CD4-positive, alpha-beta memory T cell (primary cell): Measurements from ENCODE around the gene UBE2Q2. TPM values are rescaled to one million over a fixed set of nuclear protein-coding genes. Genes with fewer than 3 reads are reported as not detected.
"Not testable (repeated sequence)": the region's sequence is repeated elsewhere in the genome, so short reads cannot be mapped to it uniquely, and the experiment has no call there.

Source experiments
- CTCF ChIA-PET: fragments of 350-600 bp; sonication (Branson Sonifier 250); formaldehyde crosslinking; loops from one replicate; lab custom pipeline; 2021; ENCODE audit warnings: inconsistent platforms; ENCODE audit not compliant: partially characterized antibody; lab: Charles Lee
- POLR2A ChIA-PET: fragments of 350-600 bp; sonication (Branson Sonifier 250); formaldehyde crosslinking; loops from one replicate; lab custom pipeline; 2021; ENCODE audit not compliant: partially characterized antibody; lab: Charles Lee
- DNase-seq, 5 donors: peaks; one replicate each; pipeline versions ENCODE4 v3.0.0 to v3.0.0-alpha.2; 2020 to 2022; ENCODE audit warnings: mixed read lengths in 1 of 5
- H3K27ac ChIP-seq: one replicate; pipeline ENCODE4 v1.7.0; 2013; ENCODE audit warnings: low read depth, low read length
- H3K27me3 ChIP-seq: 2 replicates; pipeline ENCODE4 v1.7.0; 2013; ENCODE audit warnings: mild to moderate bottlenecking, low read length, moderate library complexity; ENCODE audit not compliant: insufficient read depth
- H3K36me3 ChIP-seq: 2 replicates; pipeline ENCODE4 v1.7.0; 2013; ENCODE audit warnings: mild to moderate bottlenecking, low read length, moderate library complexity; ENCODE audit not compliant: insufficient read depth
- H3K4me1 ChIP-seq: 2 replicates; pipeline ENCODE4 v1.7.0; 2013; ENCODE audit warnings: mild to moderate bottlenecking, low read length, moderate library complexity; ENCODE audit not compliant: insufficient read depth
- H3K4me3 ChIP-seq, 2 donors: one replicate each; pipeline ENCODE4 v1.7.0; 2013; ENCODE audit warnings: low read length in 2 of 2, mild to moderate bottlenecking in 1 of 2
- H3K9me3 ChIP-seq, 2 donors: one replicate each; pipeline ENCODE4 v1.7.0; 2013; ENCODE audit warnings: low read length in 2 of 2, control low read depth in 1 of 2; ENCODE audit not compliant: control insufficient read depth in 1 of 2
- H3K27ac Mint-ChIP-seq, 7 donors: one replicate each; pipeline ENCODE4 v1.8.0; 2020 to 2021; ENCODE audit warnings: mixed read lengths in 7 of 7, mild to moderate bottlenecking in 6 of 7, inconsistent platforms in 3 of 7, moderate library complexity in 3 of 7
- H3K27me3 Mint-ChIP-seq, 2 donors: one replicate each; pipeline ENCODE4 v1.8.0; 2020 to 2021; ENCODE audit warnings: mixed read lengths in 2 of 2
- H3K36me3 Mint-ChIP-seq, 2 donors: one replicate each; pipeline ENCODE4 v1.8.0; 2020 to 2021; ENCODE audit warnings: mixed read lengths in 2 of 2, inconsistent platforms in 1 of 2, mild to moderate bottlenecking in 1 of 2
- H3K4me1 Mint-ChIP-seq, 4 donors: one replicate each; pipeline ENCODE4 v1.8.0; 2020 to 2021; ENCODE audit warnings: mixed read lengths in 4 of 4, mild to moderate bottlenecking in 1 of 4
- H3K4me3 Mint-ChIP-seq, 8 donors: one replicate each; pipeline ENCODE4 v1.8.0; 2020 to 2021; ENCODE audit warnings: mixed read lengths in 8 of 8, mild to moderate bottlenecking in 7 of 8, moderate library complexity in 6 of 8, inconsistent platforms in 3 of 8
- H3K9me3 Mint-ChIP-seq, 8 donors: one replicate each; pipeline ENCODE4 v1.8.0; 2020 to 2021; ENCODE audit warnings: mixed read lengths in 8 of 8, mild to moderate bottlenecking in 5 of 8, inconsistent platforms in 3 of 8, moderate library complexity in 1 of 8
- intact Hi-C: fragments of 100-400 bp; cut with micrococcal nuclease; formaldehyde crosslinking; loops from one replicate; pipeline ENCODE4 v1.15.1; 2023
- polyA plus RNA-seq, 2 donors: library from polyadenylated mRNA; unstranded; fragments of 300-500 nt; fragmentation: Illumina TruSeq; gene quantifications; one replicate each; pipeline ENCODE4 v1.2.3, GENCODE V29; 2021
- total RNA-seq, 2 experiments: library from RNA; stranded (reverse); gene quantifications; one replicate each; pipeline ENCODE4 v1.2.3, GENCODE V29; 2021

UBE2Q2 gene
- total and polyA plus RNA-seq, 4 experiments from 2014 or later: 38.0 to 67.1 (median 50.9) TPM

DNA sequence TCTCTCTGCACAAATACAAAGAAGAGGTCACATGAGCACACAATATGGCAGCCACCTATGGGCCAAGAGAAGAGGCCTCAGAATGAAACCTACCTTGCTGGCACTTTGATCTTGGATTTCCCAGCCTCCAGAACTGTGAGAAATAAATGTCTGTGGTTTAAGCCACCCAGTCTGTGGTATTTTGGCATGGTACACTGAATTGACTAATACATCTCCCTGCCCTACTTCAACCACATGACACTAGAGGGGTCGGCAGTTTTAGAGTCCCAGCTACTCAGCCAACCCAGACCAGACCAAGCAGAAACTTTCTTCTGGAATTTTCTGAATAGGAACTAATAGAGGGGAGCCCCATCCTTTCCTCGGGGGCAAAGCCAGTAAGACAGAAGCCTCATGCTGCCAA lies 35.8 kb upstream of the UBE2Q2 start:
- H3K4me1 Mint-ChIP-seq, H3K4me3 ChIP-seq, H3K27ac ChIP-seq, intact Hi-C loops, H3K36me3 Mint-ChIP-seq, H3K4me1 ChIP-seq, H3K9me3 ChIP-seq, DNase-seq, H3K27me3 Mint-ChIP-seq, H3K27me3 ChIP-seq, H3K4me3 Mint-ChIP-seq, H3K9me3 Mint-ChIP-seq, H3K36me3 ChIP-seq: not testable (repeated sequence)
- CTCF ChIA-PET: interaction anchor here (2.8 kb wide), 1 partner anchor 79 kb away, joined by 11 read pairs; no protein-coding TSS in a partner anchor
- peak overlapping the region in 1 of 7 donors; percentile 68 for H3K27ac Mint-ChIP-seq
- POLR2A ChIA-PET: interaction anchor here (0.6 kb wide), 1 partner anchor 1029 kb away, joined by 5 read pairs; no protein-coding TSS in a partner anchor

DNA sequence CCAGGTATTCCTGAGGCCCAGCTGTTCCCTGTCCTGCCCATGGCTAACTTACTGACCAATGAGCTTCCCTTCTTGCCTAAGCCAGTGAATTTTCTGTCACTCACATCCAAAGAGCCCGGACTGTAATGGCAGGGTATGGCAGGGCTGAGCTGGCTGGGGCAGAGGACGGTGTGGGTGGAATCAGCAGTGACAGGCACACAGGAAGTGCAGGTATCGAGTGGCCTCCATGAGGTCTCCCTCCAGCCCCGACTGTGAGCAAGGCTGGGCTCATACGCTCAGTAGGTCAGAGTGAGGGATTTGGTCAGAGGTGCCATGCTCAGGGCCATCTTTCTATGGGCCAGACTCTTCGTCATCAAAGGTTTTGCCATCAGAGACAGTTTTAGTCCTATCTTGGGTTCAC lies 35.2 kb upstream of the UBE2Q2 start:
- H3K4me3 Mint-ChIP-seq, H3K27ac Mint-ChIP-seq, H3K36me3 ChIP-seq, H3K4me3 ChIP-seq, H3K4me1 ChIP-seq, H3K4me1 Mint-ChIP-seq, H3K27ac ChIP-seq, H3K9me3 Mint-ChIP-seq, intact Hi-C loops, H3K27me3 Mint-ChIP-seq, H3K36me3 Mint-ChIP-seq, DNase-seq, H3K27me3 ChIP-seq, H3K9me3 ChIP-seq: not testable (repeated sequence)
- POLR2A ChIA-PET: interaction anchor here (0.6 kb wide), 1 partner anchor 1030 kb away, joined by 5 read pairs; no protein-coding TSS in a partner anchor
- CTCF ChIA-PET: interaction anchor here (2.8 kb wide), 1 partner anchor 79 kb away, joined by 11 read pairs; no protein-coding TSS in a partner anchor

GRCh38 chr15:75808563-75808962 lies 34.7 kb upstream of the UBE2Q2 start:
- H3K36me3 Mint-ChIP-seq: no peaks in the 10 kb centered on the region
- no peaks in the 10 kb centered on the region for H3K4me1 ChIP-seq
- intact Hi-C loops: no loop called here
- peaks cover 1 to 6% of the 10 kb centered on the region in 2 donors for H3K27me3 Mint-ChIP-seq
- H3K4me1 Mint-ChIP-seq: no peaks in the 10 kb centered on the region
- H3K4me3 Mint-ChIP-seq: no peak overlapping the region
- ChIA-PET CTCF (interaction anchor here (2.3 to 2.8 kb wide), 3 partner anchors 80 to 248 kb away, joined by 10 to 19 read pairs (median 11); no protein-coding TSS in a partner anchor), POLR2A (no interaction called here)
- H3K4me3 ChIP-seq: no peak overlapping the region
- H3K36me3 ChIP-seq: no peaks in the 10 kb centered on the region
- H3K9me3 Mint-ChIP-seq: peaks cover 0 to 2% (median 0%) of the 10 kb centered on the region in 8 donors
- no peak overlapping the region for H3K27ac ChIP-seq
- H3K9me3 ChIP-seq: no peaks in the 10 kb centered on the region
- DNase-seq: no peak
- no peak overlapping the region for H3K27ac Mint-ChIP-seq
- H3K27me3 ChIP-seq: no peaks in the 10 kb centered on the region

DNA sequence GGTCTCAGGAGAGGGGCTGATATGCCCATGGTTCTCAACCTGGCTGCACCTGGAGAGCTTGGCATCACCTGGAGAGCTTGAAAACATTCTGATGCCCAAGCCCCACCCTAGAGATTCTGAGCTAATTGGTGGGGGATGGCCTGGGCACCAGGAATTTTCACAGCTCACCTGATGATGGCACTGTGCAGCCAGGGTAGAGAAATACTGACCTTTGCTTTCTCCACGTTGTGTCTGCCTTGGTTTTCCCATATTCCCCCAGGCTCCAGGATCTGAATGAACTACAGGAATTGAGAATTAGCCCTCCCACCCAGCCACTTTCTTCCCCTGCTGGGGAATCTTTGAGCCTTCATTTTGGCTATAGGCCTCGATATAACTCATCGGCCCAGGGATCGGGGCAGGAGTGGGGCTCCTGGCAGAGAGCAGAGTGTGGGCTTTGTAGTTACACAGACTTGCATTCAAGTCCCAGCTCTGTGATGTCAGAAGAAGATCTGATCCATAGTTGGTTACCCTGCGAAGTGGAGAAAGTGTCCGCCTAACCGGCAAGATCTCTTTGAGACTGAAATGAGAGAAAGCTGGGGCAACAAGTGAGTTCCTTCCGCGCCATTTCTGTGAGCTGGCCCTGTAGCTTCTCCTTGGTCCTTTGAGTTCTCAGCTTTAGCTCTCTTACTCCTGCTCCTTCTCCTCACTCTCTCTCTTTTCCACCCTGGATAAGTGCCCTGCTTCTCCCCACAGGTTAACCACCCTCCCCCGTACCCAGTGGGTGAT lies 33.1 kb upstream of the UBE2Q2 start:
- Mint-ChIP-seq H3K27ac (no peak overlapping the region), H3K27me3 (peaks cover 0 to 6% of the 10 kb centered on the region in 2 donors), H3K4me3 (no peak overlapping the region), H3K36me3 (no peaks in the 10 kb centered on the region), H3K4me1 (no peaks in the 10 kb centered on the region), H3K9me3 (peaks cover 0 to 2% (median 0%) of the 10 kb centered on the region in 8 donors)
- Histone ChIP-seq H3K27me3 (no peaks in the 10 kb centered on the region), H3K27ac (no peak overlapping the region), H3K4me3 (no peak overlapping the region), H3K4me1 (no peaks in the 10 kb centered on the region), H3K36me3 (no peaks in the 10 kb centered on the region), H3K9me3 (no peaks in the 10 kb centered on the region)
- POLR2A ChIA-PET: interaction anchor here (0.6 to 1.5 kb wide), 2 partner anchors 37 to 437 kb away, joined by 3 read pairs; no protein-coding TSS in a partner anchor
- peak in 3 of 5 donors; percentile 4 to 8 (median 6) for DNase-seq
- CTCF ChIA-PET: interaction anchor here (0.7 to 3.8 kb wide), 17 partner anchors 8 to 389 kb away, joined by 3 to 47 read pairs (median 4); no protein-coding TSS in a partner anchor
- intact Hi-C loops: loop anchor here (2.0 kb wide), 1 partner anchor 33 kb away; the partner anchor contains the start of gene UBE2Q2

DNA sequence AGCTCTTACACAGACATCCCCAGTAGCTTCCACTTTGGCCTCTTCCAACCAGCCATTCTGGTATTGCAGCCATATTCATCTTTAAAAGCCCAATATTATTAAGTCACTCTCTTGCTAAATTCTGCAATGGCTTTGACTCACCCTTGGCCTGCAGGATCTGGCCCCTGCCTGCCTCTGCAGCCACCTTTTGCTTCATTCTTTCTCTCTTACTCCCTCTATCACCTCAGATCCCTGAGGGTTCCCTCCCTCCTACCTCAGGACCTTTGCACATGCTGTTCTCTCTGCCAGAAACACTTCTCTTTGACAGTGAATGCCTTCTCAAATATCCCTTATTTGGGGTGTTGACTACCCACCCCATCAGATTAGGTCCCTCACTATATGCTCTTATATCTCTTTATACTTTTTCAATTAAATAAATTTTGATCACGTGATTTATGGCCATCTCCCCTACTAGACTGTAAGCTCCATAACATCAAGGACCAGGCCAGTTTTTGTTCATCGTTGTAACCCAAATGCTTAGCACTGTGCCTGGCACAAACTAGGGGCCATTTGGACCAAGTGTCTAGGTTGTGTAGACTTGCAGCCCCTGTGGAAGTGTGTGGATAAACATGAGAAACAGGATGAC lies 32.3 kb upstream of the UBE2Q2 start:
- Histone ChIP-seq H3K4me1 (no peaks in the 10 kb centered on the region), H3K36me3 (no peaks in the 10 kb centered on the region), H3K4me3 (no peak overlapping the region), H3K9me3 (no peaks in the 10 kb centered on the region), H3K27ac (no peak overlapping the region), H3K27me3 (no peaks in the 10 kb centered on the region)
- Mint-ChIP-seq H3K27me3 (peaks cover 0 to 4% of the 10 kb centered on the region in 2 donors), H3K4me3 (no peak overlapping the region), H3K27ac (no peak overlapping the region), H3K9me3 (peaks cover 0 to 2% (median 0%) of the 10 kb centered on the region in 8 donors), H3K4me1 (no peaks in the 10 kb centered on the region), H3K36me3 (no peaks in the 10 kb centered on the region)
- CTCF ChIA-PET: interaction anchor here (1.2 to 3.8 kb wide), 10 partner anchors 9 to 339 kb away, joined by 3 to 47 read pairs (median 6); no protein-coding TSS in a partner anchor
- POLR2A ChIA-PET: interaction anchor here (1.5 kb wide), 1 partner anchor 36 kb away, joined by 3 read pairs; no protein-coding TSS in a partner anchor
- intact Hi-C loops: loop anchor here (2.0 kb wide), 1 partner anchor 32 kb away; the partner anchor contains the start of gene UBE2Q2
- DNase-seq: no peak

GRCh38 chr15:75811626-75812025 lies 31.6 kb upstream of the UBE2Q2 start:
- Mint-ChIP-seq H3K4me1 (peaks cover 0 to 4% (median under 1%) of the 10 kb centered on the region in 4 donors), H3K27ac (no peak overlapping the region), H3K9me3 (peaks cover 0 to 2% (median 0%) of the 10 kb centered on the region in 8 donors), H3K27me3 (peaks cover 0 to 2% of the 10 kb centered on the region in 2 donors), H3K4me3 (no peak overlapping the region), H3K36me3 (no peaks in the 10 kb centered on the region)
- intact Hi-C loops: loop anchor here (2.0 kb wide), 1 partner anchor 31 kb away; the partner anchor contains the start of gene UBE2Q2
- Histone ChIP-seq H3K4me1 (peaks cover 1% of the 10 kb centered on the region), H3K4me3 (no peak overlapping the region), H3K36me3 (no peaks in the 10 kb centered on the region), H3K27ac (no peak overlapping the region), H3K27me3 (no peaks in the 10 kb centered on the region), H3K9me3 (no peaks in the 10 kb centered on the region)
- ChIA-PET CTCF (interaction anchor here (1.3 to 3.8 kb wide), 3 partner anchors 9 to 327 kb away, joined by 4 to 47 read pairs (median 6); no protein-coding TSS in a partner anchor), POLR2A (no interaction called here)
- DNase-seq: no peak
